Thoracic aorta (tissue), 2 donors: Measurements from ENCODE around the gene ASTN2. TPM values are rescaled to one million over a fixed set of nuclear protein-coding genes. Genes with fewer than 3 reads are reported as not detected.

Source experiments
- ATAC-seq: fragments of 150-250 bp; one replicate; pipeline ENCODE4 v1.8.0; 2017; ENCODE audit warnings: low read depth; ENCODE audit not compliant: insufficient number of reproducible peaks, low FRiP score
- DNase-seq: peaks from one replicate; pipeline ENCODE4 v3.0.0-alpha.2; 2020; ENCODE audit warnings: low spot score
- H3K27ac ChIP-seq, 2 donors: fragments of 200-600 bp; sonication (generic); 1 replicate in 1 of 2; 2 replicates in 1 of 2; pipeline ENCODE4 v1.5.1; 2016; ENCODE audit warnings: mild to moderate bottlenecking in 2 of 2, moderate library complexity in 2 of 2
- H3K27me3 ChIP-seq: fragments of 200-600 bp; sonication (generic); replicated peaks from 2 replicates; pipeline ENCODE4 v1.6.0; 2016; ENCODE audit warnings: mild to moderate bottlenecking; ENCODE audit not compliant: insufficient read depth
- H3K36me3 ChIP-seq: fragments of 200-600 bp; sonication (generic); one replicate; pipeline ENCODE4 v1.5.1; 2016
- H3K4me1 ChIP-seq, 2 donors: fragments of 200-600 bp; sonication (generic); 1 replicate in 1 of 2; 2 replicates in 1 of 2; pipeline versions ENCODE4 v1.5.1 to v1.6.0; 2016; ENCODE audit warnings: low read depth in 2 of 2, mild to moderate bottlenecking in 1 of 2; ENCODE audit not compliant: control insufficient read depth in 1 of 2
- H3K4me3 ChIP-seq: fragments of 200-600 bp; sonication (generic); 2 replicates; pipeline ENCODE4 v1.5.1; 2016; ENCODE audit warnings: mild to moderate bottlenecking
- H3K9me3 ChIP-seq: fragments of 200-600 bp; sonication (generic); 2 replicates; pipeline ENCODE4 v1.5.1; 2016
- CTCF ChIP-seq: fragments of 200-600 bp; sonication (generic); IDR thresholded peaks from one replicate; pipeline ENCODE4 v1.5.1; 2019; ENCODE audit warnings: antibody characterized with exemption
- total RNA-seq, 2 donors: library from RNA; depleted of rRNA; stranded (reverse); fragments of >200 nt; gene quantifications; one replicate each; pipeline versions ENCODE4 v1.1.0 to v1.2.3, GENCODE V29; 2016

The ASTN2 gene
- total RNA-seq, 2 donors from 2014 or later, result 6.8 to 7.1 TPM

DNA sequence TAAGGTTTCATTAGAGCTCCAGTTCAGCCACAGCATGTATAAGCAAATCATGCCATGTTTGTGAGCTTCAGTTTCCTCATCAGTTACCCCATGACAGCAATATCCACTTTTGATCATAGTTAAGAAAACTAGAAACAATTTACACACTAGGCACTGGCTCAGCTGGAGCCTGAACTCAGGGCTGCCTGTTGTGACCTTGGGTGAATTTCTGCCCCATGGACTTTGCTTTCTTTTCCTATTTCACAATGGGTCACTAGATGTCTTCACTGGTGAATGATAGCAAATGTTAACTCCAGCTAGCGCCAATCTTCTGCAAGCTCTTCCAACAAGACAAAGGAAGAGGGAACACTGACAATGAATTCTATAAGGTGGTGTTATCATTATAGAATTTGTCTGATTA is 961.1 kb downstream of the ASTN2 start:
- H3K4me1 ChIP-seq, result peaks cover 5 to 15% of the 10 kb centered on the region in 2 donors
- no peaks in the 10 kb centered on the region for H3K27me3 ChIP-seq
- ATAC-seq (no peak), DNase-seq (no peak)
- H3K4me3 ChIP-seq, result no peak overlapping the region
- H3K36me3 ChIP-seq, result no peaks in the 10 kb centered on the region
- TF ChIP-seq CTCF, result no peak
- H3K9me3 ChIP-seq, result peaks cover 10% of the 10 kb centered on the region
- no peak overlapping the region for H3K27ac ChIP-seq

GRCh38 chr9:116452634-116453033 is 962.2 kb downstream of the ASTN2 start:
- no peak for DNase-seq
- Histone ChIP-seq H3K4me3 (no peak overlapping the region), H3K36me3 (no peaks in the 10 kb centered on the region), H3K9me3 (peaks cover 10% of the 10 kb centered on the region), H3K27me3 (no peaks in the 10 kb centered on the region), H3K4me1 (peaks cover 5 to 15% of the 10 kb centered on the region in 2 donors), H3K27ac (no peak overlapping the region)
- no peak for TF ChIP-seq CTCF
- ATAC-seq, result no peak

DNA sequence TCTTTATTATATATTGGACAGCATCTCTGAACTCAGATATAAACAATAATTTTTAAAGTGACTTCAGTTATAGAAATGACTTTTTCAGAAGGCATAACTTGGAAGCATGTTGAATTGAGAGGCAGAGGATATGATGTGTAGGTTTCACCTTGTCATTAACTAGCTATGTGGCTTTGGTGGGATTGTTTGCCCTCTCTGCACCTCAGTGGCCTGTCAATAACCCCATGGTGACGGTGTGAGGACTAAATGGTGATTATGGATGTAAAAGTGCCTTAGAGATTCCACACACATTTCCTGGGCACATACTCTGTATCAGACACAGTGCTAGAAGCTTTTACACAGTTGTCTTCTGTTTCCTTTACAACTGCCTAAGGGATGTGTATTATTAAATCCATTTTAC is 962.6 kb downstream of the ASTN2 start:
- no peaks in the 10 kb centered on the region for H3K36me3 ChIP-seq
- peaks cover 5 to 15% of the 10 kb centered on the region in 2 donors for H3K4me1 ChIP-seq
- DNase-seq, result no peak
- no peaks in the 10 kb centered on the region for H3K27me3 ChIP-seq
- TF ChIP-seq CTCF, result no peak
- H3K9me3 ChIP-seq, result peaks cover 10% of the 10 kb centered on the region
- no peak overlapping the region for H3K27ac ChIP-seq
- H3K4me3 ChIP-seq, result no peak overlapping the region
- no peak for ATAC-seq

DNA sequence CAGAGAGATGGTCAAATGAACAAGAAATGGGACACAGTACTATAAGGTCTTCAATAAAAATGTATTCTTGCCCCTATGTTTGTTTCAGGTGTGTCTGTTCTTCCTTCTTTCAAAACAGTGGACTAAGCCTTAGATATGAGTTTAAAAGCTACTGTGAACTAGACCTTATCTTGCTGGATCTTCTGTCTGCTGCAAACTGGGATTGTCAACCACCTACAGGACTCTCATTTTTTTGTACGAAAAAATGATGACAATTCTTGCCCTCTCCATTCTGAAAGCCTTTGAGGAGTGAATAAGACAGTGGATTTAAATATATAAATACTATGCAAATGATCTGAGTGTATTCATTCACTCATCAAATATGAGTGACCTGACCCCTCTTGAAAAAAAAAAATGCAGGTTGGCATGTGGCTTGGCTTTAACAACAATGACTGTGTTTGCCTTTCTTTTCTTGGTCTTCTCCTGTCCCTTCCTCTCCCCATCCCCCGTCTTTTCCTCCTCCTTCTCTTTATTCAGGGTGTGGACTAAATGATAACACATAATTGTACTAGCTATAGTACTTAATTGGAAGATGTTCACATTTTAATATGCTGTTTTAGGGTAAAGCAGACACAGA is 963.2 kb downstream of the ASTN2 start:
- TF ChIP-seq CTCF, result no peak
- DNase-seq (no peak), ATAC-seq (no peak)
- H3K36me3 ChIP-seq, result no peaks in the 10 kb centered on the region
- peaks cover 5 to 15% of the 10 kb centered on the region in 2 donors for H3K4me1 ChIP-seq
- peaks cover 4% of the 10 kb centered on the region for H3K9me3 ChIP-seq
- H3K27ac ChIP-seq, result no peak overlapping the region
- no peaks in the 10 kb centered on the region for H3K27me3 ChIP-seq
- H3K4me3 ChIP-seq, result no peak overlapping the region

DNA sequence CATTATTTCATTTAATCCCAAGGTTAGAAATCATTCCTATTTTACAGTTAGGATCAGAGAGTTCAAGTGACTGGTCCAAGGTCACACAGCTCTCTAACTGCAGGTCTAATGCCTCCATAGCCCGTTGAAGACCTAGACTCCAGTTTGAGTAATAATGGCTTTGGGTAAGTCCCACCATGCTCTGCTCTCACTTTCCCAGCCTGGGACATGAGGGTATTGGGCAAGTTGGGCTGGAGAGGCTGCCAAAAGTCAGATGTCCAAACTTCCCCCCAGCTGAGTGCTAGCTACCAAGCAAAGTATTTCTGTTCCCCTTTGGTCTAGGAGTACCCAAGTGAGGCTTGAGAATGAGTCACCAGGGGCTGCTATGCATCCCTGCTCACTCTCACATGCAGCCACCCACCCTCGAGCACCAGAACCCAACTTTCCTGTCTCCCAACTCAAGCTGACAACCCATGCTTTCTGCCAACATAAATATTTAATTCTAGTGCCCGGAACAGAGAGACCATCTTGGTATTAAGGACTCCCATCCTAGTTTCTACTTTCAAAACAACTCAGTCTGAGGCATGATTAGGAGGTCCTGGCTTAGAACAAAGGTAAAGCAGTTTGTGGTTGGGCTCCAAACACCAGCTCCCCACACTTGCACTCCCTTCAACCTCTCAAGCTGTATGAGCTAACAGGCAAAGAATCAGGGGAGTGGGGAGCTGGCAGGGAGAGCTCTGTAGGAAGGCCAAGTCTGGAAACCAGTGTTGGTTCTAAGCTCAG is 964.3 kb downstream of the ASTN2 start:
- DNase-seq (peak; percentile 3), ATAC-seq (no peak)
- no peaks in the 10 kb centered on the region for H3K9me3 ChIP-seq
- H3K27me3 ChIP-seq, result no peaks in the 10 kb centered on the region
- H3K27ac ChIP-seq, result no peak overlapping the region
- H3K4me1 ChIP-seq, result peaks cover 5 to 15% of the 10 kb centered on the region in 2 donors
- no peaks in the 10 kb centered on the region for H3K36me3 ChIP-seq
- no peak for TF ChIP-seq CTCF
- H3K4me3 ChIP-seq, result no peak overlapping the region
